Stimulated activated CD4-positive, alpha-beta T cell treated with anti-CD3 and anti-CD28 coated beads, Interleukin-4, amount 100 ng/mL, for 24 hours (primary cell): ENCODE data around the gene MYH3.

Experiments used
- DNase-seq: peaks from one replicate; pipeline ENCODE4 v3.0.0-alpha.2; 2020

Gene MYH3

DNA sequence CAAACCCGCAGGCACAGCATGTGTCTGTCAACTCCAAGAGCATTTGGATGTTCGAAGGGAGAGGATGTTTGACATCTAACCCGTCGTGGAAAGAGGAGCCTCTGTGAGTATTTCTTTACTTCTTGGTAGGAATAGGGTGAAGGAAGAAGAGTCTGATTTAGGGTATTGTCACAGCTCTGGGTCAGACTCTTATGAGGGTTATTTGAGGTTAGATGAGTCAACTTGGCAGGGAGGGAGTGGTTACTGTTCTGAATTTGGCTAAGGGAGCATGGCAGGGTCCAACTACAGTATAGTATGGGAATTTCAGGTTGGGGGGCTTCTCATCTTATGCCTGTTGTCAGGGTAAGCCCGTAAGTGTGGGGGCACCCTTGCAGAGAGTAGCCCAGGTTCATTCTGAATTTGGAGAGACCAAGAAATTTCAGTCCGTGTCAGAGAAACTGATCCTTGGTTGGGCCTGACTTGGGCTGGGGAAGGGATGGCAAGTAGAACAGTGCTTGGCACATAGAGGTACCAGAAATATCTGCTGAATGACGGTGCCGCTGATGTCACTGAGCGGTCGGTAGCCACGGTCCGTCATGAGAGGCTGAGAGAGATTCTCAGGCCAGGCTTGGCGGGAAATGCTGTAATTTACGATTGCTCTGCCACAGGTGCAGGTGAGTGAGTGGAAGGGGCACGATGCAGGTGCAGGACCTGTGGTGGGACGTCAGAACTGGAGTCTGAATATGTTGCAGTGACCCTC is 43.2 kb downstream of the MYH3 start:
- DNase-seq = no peak

DNA sequence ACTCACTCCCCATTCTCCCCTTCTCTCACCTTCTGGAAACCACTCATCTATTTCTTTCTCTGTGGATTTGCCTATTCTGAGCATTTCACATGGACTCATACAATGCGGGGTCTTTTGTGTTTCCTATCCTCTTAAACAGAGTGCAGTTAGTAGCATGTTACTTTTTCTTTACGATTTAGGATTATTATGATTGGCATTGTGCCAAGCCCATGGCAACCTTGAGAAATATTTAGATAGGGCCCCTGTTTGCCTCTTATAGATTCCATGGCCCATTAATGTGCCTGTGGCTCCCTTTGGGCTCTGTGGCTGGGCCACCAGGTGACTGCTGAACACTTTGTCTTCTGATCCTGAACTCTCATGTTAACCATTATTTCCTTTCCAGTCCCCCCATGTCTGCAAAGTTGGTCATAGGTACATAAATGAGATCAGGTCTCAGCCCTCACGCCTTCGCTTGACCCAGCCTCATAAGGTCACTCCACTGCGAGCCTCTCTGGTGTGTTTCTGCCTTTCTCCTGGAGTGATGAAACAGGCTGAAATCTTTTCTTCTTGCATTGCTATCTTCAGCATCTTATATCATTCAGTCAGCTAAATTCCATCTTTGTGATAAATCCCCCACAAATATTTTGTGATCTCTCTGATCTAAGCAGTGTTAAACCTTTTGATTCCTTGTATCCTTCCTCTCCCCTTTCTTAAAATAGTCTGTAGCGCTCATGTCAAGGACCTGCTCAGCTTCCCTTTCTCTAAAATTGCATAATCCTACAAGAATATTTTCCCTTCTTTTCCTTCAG is 44.0 kb downstream of the MYH3 start:
- no peak for DNase-seq

DNA sequence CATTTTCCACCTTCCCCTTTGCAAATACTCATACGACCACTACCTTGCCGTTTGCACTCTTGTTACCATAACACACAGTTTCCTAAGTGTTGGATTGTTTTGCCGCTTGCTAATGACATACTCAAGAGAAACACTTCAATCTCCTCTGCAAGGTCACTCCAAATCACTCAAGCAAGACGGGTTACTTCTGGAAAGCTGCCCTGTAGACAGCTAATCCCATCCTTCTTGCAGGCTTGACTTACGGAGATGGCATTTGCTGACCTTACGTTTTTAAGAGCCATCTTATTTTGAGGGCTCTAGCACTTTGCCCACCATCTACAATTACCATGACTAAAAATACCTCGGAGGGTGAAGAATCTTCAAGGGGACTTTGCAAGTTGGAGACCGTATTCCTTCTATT is 46.2 kb downstream of the MYH3 start:
- DNase-seq = no peak

DNA sequence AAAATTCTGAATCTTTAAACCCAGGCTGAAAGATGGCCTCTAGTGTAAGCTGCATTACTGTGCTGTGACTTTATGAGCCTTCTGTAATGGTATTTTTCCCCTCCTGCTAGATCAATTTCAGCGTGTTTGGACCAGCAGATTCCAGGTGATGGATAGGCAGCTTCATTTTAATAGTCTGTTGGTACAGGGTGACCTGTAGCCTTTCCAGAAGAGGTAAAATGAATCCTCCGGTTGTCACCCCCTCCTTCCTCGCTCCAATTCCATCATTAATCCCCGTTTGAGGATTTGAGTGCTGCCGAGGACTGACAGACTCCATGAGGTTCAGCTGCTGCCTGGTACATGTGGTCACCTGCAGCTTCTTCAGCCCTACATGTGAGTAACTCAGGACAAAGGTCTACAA is 48.9 kb downstream of the MYH3 start:
- no peak for DNase-seq

DNA sequence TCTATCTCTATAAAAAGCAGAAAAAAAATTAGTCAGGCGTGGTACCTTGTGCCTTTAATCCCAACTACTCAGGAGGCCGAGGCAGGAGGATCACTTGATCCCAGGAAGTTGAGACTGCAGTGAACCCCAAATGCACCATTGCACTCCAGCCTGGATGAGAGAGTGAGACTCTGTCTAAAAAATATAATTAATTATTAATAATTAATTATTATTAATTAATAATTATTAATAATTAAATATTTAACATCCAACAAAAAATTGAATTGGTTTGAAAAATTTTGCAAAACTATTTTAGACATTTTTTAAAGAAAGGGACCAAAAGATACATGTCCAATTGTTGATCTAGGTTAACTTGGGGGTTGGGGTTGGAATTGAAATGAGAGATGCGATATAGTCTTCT is 51.0 kb downstream of the MYH3 start:
- DNase-seq = no peak

DNA sequence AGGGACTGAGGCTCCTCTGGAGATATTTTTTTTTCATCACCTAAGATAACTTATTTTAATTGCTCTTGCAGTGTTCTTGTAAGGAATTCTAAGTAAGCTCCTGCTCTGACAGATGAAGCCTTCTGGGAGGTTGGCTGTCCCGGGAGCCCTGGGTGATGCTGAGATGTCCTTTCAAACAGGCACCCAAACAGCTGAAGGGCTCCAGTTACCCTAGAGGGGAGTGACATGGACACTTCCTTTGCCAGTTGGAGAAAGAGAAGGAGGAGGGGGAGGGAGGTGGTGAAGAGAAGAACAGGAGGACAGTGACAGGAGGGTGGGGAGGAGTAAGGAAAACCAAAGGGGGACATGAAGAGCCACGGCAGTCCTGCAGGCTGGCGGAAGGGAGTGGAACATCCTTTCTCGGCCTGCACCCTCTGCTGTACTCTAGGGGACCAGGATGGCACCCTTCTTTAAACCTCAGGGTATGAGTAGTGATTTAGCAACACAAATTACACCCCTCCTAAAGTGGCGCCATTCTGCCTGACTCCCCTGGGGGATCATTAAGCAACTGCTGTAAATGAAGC is 51.8 kb downstream of the MYH3 start:
- no peak for DNase-seq

DNA sequence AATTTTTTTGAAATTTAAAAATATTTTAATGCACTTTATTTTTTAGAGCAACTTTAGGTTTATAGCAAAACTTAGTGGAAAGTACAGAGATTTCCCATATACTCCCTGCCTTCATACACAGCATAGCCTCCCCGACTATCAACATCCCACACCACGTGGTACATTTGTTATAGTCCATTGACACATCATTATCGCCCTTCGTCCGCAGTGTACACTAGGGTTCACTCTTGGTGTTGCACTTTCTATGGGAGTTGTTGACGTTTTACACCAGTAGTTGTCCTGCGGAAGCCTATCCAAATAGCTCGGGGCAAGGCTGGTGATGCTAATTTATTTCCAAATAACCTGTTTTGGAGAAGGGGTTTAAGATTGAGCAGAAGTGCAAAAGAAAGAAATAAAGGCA is 52.6 kb downstream of the MYH3 start:
- no peak for DNase-seq

DNA sequence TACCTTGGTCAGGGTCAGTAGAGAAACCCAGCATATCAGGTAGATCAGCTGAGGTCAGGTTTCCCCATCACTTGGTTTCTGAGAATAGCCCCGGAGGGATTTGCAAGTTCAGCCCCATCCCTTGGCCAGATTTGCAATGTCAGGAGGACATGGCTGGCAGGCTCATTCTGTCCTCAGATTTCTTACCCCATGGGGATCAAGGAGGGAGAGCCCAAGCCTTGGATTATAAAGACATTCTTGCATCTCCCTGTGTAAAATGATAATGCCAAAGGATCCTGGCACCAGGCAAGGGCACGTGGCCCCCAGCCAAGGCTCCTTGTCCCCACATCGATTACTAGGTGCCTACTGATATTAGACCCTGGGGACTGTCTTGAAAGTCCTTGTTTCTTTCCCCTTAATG is 53.2 kb downstream of the MYH3 start:
- no peak for DNase-seq

DNA sequence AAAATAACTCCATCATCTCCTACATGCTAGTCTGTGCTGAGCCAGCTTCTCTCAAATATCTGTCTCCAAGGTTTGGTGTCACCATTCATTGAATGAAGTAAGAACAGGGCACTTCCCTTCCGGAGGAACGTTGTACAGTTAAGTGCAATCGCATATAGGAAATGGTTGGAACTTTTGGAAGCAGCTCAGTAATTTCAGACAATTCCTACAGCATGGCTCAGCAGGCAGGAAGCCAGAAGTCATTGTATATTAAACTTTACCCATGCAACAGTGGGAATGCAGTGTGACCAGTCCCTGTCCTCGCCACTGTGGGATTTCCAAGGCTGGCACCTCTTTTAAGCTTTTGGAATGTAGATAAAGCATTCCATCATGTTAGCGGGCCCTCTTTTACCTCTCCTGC is 56.5 kb downstream of the MYH3 start:
- DNase-seq = no peak

DNA sequence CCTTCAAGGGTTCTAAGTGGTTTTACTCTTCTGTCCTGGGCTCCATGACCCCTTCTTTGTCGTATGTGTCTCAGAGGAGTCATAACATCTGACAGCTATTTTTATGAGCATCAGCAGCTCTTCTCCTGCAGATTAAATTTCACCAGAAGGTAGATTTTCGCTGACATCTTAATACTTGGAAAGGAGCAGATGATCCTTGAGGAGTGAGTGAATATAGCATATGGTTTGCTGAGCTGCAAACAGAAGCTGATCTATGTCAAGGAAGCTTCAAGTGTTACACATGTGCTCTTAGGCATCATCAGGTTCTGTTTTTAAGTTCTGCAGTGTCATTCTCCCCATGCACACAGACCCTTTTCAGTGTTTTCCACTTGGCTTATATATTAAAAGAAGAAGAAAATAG is 58.5 kb downstream of the MYH3 start:
- DNase-seq = no peak

DNA sequence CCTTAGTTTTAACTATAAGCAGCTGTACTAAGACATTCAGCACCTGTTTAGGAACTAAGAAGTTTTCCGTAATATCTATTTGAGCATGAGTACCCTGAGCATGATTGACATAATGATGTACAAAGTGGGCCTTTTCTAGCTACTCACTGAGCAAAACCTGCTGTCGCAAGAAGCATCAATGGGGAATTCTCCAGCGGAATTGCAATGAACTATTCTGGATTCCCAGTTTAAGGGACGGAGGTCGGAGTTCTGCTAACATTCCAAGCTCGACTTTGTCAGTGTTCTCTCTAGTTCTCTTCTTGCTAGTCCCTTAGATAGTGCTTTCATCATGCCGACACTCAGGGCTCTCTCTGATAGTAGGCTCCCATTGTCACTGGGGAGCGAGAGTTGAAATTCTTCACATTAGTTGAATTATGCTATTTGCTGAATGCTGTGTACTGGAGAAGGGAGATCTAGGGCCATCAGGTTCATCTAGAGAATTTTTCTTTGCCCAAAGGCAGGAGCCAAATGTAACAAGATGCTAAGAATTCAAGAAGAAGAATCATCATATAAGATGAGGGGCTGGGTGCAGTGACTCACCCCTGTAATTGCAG is 67.5 kb downstream of the MYH3 start:
- no peak for DNase-seq

DNA sequence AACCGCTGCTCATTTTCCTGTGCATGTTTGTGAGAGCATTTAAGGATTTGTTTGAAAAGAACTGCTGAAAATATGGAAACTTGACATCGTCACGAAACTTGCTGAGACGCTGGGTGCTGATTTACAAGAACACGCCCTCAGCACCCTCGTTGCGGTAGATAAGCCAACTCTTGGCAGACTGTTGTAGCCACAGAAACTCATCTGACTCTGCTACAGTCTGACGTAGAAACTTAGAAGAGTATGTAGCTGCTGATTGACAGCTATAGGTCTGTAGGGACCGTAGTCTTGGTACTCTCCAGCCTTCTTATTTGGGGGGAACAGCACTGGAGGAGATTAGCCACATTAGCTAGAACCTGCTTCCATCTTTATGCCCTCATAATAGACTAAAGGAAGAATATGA is 71.6 kb downstream of the MYH3 start:
- no peak for DNase-seq

DNA sequence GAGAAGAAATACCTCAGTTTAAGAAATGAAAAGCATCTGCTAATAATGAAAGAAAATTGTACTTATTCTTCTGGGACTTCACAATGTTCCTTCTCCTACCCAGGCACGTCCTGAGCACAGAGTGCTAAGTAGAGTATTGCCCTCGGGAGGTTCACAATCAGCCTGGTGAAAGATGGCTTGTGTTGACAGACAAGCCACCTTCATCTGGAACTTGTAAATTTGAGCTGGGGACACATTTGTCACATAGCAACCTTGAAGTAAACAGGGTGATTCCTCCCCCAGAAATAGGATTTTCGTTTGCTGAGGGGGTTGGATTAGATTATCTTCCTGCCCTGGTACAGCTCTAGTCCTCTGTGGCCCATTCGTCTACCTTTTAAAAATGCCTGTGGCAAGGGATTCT is 73.3 kb downstream of the MYH3 start:
- no peak for DNase-seq

DNA sequence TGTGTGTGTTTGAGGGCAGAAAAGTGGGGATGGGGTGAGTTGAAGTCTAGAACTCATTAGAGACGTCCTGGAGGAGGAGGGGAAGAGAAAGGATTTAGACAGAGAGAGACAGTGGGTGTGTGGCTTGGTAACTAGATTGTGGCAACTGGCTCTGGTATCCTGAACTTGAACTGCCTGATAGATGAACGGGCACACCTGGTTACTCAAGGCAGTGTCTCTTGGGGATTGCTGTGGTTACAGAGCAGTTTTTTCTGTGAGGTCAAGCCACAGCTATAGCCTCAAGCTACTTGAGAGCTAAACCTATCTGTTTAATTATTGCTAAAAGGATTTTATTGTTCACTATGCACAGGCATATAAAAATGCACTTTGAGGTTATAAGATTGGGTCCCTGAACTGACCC is 77.8 kb downstream of the MYH3 start:
- no peak for DNase-seq
